Neural cell (in vitro differentiated cells): Measurements from ENCODE around the gene HMGB1. TPM values are rescaled to one million over a fixed set of nuclear protein-coding genes. Genes with fewer than 3 reads are reported as not detected.

ENCODE experiments used
- H2AFZ ChIP-seq: fragments of 200-600, 300-800 bp; sonication (generic), shearing (Covaris generic); 2 replicates; pipeline ENCODE4 v1.6.0; 2014; ENCODE audit warnings: low read depth, mild to moderate bottlenecking, antibody characterized with exemption, low read length, moderate library complexity
- H3F3A ChIP-seq: fragments of 200-600 bp; shearing (Covaris generic); 2 replicates; pipeline ENCODE4 v1.6.1; 2016; ENCODE audit warnings: mild to moderate bottlenecking, moderate library complexity, mixed read lengths, antibody characterized with exemption, low read length; ENCODE audit not compliant: insufficient read depth, poor library complexity, severe bottlenecking
- H3K27ac ChIP-seq: fragments of 200-600, 300-800 bp; sonication (generic), shearing (Covaris generic); 2 replicates; pipeline ENCODE4 v1.5.1; 2014; ENCODE audit warnings: mild to moderate bottlenecking, low read length, moderate library complexity
- H3K27me3 ChIP-seq: fragments of 300-800, 200-600 bp; sonication (generic), shearing (Covaris generic); 2 replicates; pipeline ENCODE4 v1.6.0; 2014; ENCODE audit warnings: mild to moderate bottlenecking, low read depth, low read length, moderate library complexity; ENCODE audit not compliant: insufficient read depth
- H3K36me3 ChIP-seq: fragments of 300-800, 200-600 bp; sonication (generic), shearing (Covaris generic); 2 replicates; pipeline ENCODE4 v1.5.1; 2014; ENCODE audit warnings: mild to moderate bottlenecking, antibody characterized with exemption, low read length, moderate library complexity; ENCODE audit not compliant: insufficient read depth
- H3K4me2 ChIP-seq: fragments of 300-800, 200-600 bp; sonication (generic), shearing (Covaris generic); 2 replicates; pipeline ENCODE4 v1.6.0; 2014; ENCODE audit warnings: mild to moderate bottlenecking, low read length
- H3K4me3 ChIP-seq: fragments of 300-800, 200-600 bp; sonication (generic), shearing (Covaris generic); 2 replicates; pipeline ENCODE4 v1.5.1; 2014; ENCODE audit warnings: mild to moderate bottlenecking, low read length, moderate library complexity
- H3K79me2 ChIP-seq: fragments of 200-600 bp; shearing (Covaris generic); replicated peaks from 2 replicates; pipeline ENCODE4 v1.6.0; 2014; ENCODE audit warnings: mild to moderate bottlenecking, low read length, moderate library complexity; ENCODE audit not compliant: insufficient read depth
- H3K9ac ChIP-seq: fragments of 300-800, 200-600 bp; sonication (generic), shearing (Covaris generic); 2 replicates; pipeline ENCODE4 v1.6.1; 2016; ENCODE audit warnings: mild to moderate bottlenecking, low read length, mixed read lengths
- H3K9me2 ChIP-seq: fragments of 200-600 bp; shearing (Covaris generic); 2 replicates; pipeline ENCODE4 v1.6.1; 2016; ENCODE audit warnings: mild to moderate bottlenecking, low read length, mixed read lengths; ENCODE audit not compliant: insufficient read depth
- H3K9me3 ChIP-seq: fragments of 200-600, 300-800 bp; sonication (generic), shearing (Covaris generic); 2 replicates; pipeline ENCODE4 v1.6.1; 2016; ENCODE audit warnings: mild to moderate bottlenecking, mixed run types, low read length, moderate library complexity, mixed read lengths
- H4K20me1 ChIP-seq: fragments of 200-600 bp; shearing (Covaris generic); 2 replicates; pipeline ENCODE4 v1.6.1; 2016; ENCODE audit warnings: mild to moderate bottlenecking, mixed run types; ENCODE audit not compliant: insufficient read depth
- CTCF ChIP-seq: fragments of 450-650 bp; IDR thresholded peaks from 2 replicates; pipeline ENCODE4 v1.5.1; 2014; ENCODE audit warnings: antibody characterized with exemption, mild to moderate bottlenecking, moderate library complexity; ENCODE audit not compliant: poor library complexity, severe bottlenecking
- EP300 ChIP-seq: fragments of 450-650 bp; conservative IDR thresholded peaks from 2 replicates; pipeline ENCODE4 v1.6.1; 2014; ENCODE audit warnings: antibody characterized with exemption, mild to moderate bottlenecking, moderate library complexity; ENCODE audit not compliant: poor library complexity, severe bottlenecking
- EZH2 ChIP-seq: fragments of 200-600, 300-800 bp; shearing (Covaris generic), sonication (generic); IDR thresholded peaks from 2 replicates; pipeline ENCODE4 v1.6.1; 2014; ENCODE audit warnings: antibody characterized with exemption, low read length, borderline replicate concordance, mild to moderate bottlenecking; ENCODE audit not compliant: insufficient read depth, poor library complexity, severe bottlenecking
- MXI1 ChIP-seq: fragments of 450-650 bp; conservative IDR thresholded peaks from 2 replicates; pipeline ENCODE4 v1.6.1; 2014; ENCODE audit warnings: antibody characterized with exemption, mild to moderate bottlenecking; ENCODE audit not compliant: poor library complexity, severe bottlenecking
- POLR2AphosphoS5 ChIP-seq: IDR thresholded peaks from 2 replicates; pipeline ENCODE4 v1.6.1; 2012
- RAD21 ChIP-seq: fragments of 450-650 bp; conservative IDR thresholded peaks from 2 replicates; pipeline ENCODE4 v1.6.1; 2014; ENCODE audit warnings: antibody characterized with exemption, mild to moderate bottlenecking, moderate library complexity
- REST ChIP-seq: IDR thresholded peaks from 2 replicates; pipeline ENCODE4 v1.6.1; 2012; ENCODE audit warnings: borderline replicate concordance
- SMC3 ChIP-seq: fragments of 450-650 bp; conservative IDR thresholded peaks from 2 replicates; pipeline ENCODE4 v1.6.1; 2014; ENCODE audit warnings: antibody characterized with exemption, mild to moderate bottlenecking, moderate library complexity; ENCODE audit not compliant: poor library complexity
- TAF1 ChIP-seq: IDR thresholded peaks from 2 replicates; pipeline ENCODE4 v1.6.1; 2012; ENCODE audit warnings: low read depth
- polyA plus RNA-seq: library from polyadenylated mRNA; depleted of rRNA; stranded (reverse); fragments of >200 nt; gene quantifications from 2 replicates; pipeline ENCODE4 v1.2.3, GENCODE V29; 2014

Gene HMGB1
- polyA plus RNA-seq, 1 donor from 2014 or later, result 1,091 TPM

- TF ChIP-seq TAF1 (no peak), POLR2AphosphoS5 (no peak), CTCF (no peak), EZH2 (no peak), REST (no peak), MXI1 (no peak), RAD21 (no peak), EP300 (no peak), SMC3 (no peak)
- no peak overlapping the region for H3K9ac ChIP-seq
- H3K36me3 ChIP-seq, result no peaks in the 10 kb centered on the region
- no peak overlapping the region for H2AFZ ChIP-seq
- H3F3A ChIP-seq, result no peaks in the 10 kb centered on the region
- H3K9me3 ChIP-seq, result no peaks in the 10 kb centered on the region
- H3K4me2 ChIP-seq, result no peak overlapping the region
- no peaks in the 10 kb centered on the region for H3K9me2 ChIP-seq
- no peaks in the 10 kb centered on the region for H4K20me1 ChIP-seq
- no peaks in the 10 kb centered on the region for H3K27me3 ChIP-seq
- no peak overlapping the region for H3K4me3 ChIP-seq
- H3K79me2 ChIP-seq, result no peaks in the 10 kb centered on the region
- no peak overlapping the region for H3K27ac ChIP-seq
Observed at GRCh38 chr13:30499338-30499737, 33.6 kb upstream of the HMGB1 start.

- TF ChIP-seq CTCF (no peak), TAF1 (no peak), POLR2AphosphoS5 (no peak), EP300 (no peak), REST (no peak), SMC3 (no peak), EZH2 (no peak), MXI1 (no peak)
- Histone ChIP-seq H3K4me3 (no peak overlapping the region), H3F3A (no peaks in the 10 kb centered on the region), H3K79me2 (no peaks in the 10 kb centered on the region), H3K9ac (no peak overlapping the region), H3K27ac (no peak overlapping the region), H2AFZ (no peak overlapping the region), H3K27me3 (no peaks in the 10 kb centered on the region), H4K20me1 (no peaks in the 10 kb centered on the region), H3K9me2 (no peaks in the 10 kb centered on the region), H3K36me3 (no peaks in the 10 kb centered on the region), H3K4me2 (no peak overlapping the region), H3K9me3 (no peaks in the 10 kb centered on the region)
Observed at GRCh38 chr13:30496147-30496546, 30.4 kb upstream of the HMGB1 start.
